Peyer's patch (tissue), 4 donors: ENCODE results near the gene SLC66A3.

Source experiments
- POLR2A ChIP-seq, 2 donors: fragments of 450-650 bp; IDR thresholded peaks; one replicate each; pipeline ENCODE4 v1.5.1; 2017; ENCODE audit warnings: antibody characterized with exemption in 2 of 2, mild to moderate bottlenecking in 2 of 2, moderate library complexity in 2 of 2
- TF ChIP-seq, protein P1 (sequence below), 6 experiments: fragments of 450-650 bp in 4 of 6; fragments of 200-600 bp in 2 of 6; sonication (generic) in 1 of 6; IDR thresholded peaks; one replicate each; pipeline ENCODE4 v1.5.1; 2017 to 2019; ENCODE audit warnings: antibody characterized with exemption in 6 of 6, mild to moderate bottlenecking in 3 of 6, moderate library complexity in 1 of 6

GRCh38 chr2:11208083-11208482 lies 52.8 kb downstream of the SLC66A3 start:
- TF ChIP-seq POLR2A (IDR thresholded peaks at IDR 0.05) = no peak
- TF ChIP-seq, protein P1, sequence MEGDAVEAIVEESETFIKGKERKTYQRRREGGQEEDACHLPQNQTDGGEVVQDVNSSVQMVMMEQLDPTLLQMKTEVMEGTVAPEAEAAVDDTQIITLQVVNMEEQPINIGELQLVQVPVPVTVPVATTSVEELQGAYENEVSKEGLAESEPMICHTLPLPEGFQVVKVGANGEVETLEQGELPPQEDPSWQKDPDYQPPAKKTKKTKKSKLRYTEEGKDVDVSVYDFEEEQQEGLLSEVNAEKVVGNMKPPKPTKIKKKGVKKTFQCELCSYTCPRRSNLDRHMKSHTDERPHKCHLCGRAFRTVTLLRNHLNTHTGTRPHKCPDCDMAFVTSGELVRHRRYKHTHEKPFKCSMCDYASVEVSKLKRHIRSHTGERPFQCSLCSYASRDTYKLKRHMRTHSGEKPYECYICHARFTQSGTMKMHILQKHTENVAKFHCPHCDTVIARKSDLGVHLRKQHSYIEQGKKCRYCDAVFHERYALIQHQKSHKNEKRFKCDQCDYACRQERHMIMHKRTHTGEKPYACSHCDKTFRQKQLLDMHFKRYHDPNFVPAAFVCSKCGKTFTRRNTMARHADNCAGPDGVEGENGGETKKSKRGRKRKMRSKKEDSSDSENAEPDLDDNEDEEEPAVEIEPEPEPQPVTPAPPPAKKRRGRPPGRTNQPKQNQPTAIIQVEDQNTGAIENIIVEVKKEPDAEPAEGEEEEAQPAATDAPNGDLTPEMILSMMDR (IDR thresholded peaks at IDR 0.05) = no peak
